Calu3 (cell line): ENCODE measurements around the gene ADGRD1. TPM values are rescaled to one million over a fixed set of nuclear protein-coding genes. Genes with fewer than 3 reads are reported as not detected.

ENCODE experiments used
- BruUV-seq: library from RNA; stranded (reverse); fragments of 400-500 nt; replicated peaks from 2 replicates; lab custom pipeline; 2021; lab: Mats Ljungman, UMichigan
- CTCF ChIA-PET: fragments of 300-600 bp; sonication (Branson Sonifier 250); formaldehyde crosslinking; loops from one replicate; lab custom pipeline; 2022; ENCODE audit warnings: antibody characterized with exemption; lab: Charles Lee
- DNase-seq: peaks from one replicate; pipeline ENCODE4 v3.0.0; 2022
- H3K27ac Mint-ChIP-seq: one replicate; pipeline ENCODE4 v1.8.0; 2022; ENCODE audit warnings: mixed read lengths; ENCODE audit not compliant: unreplicated experiment
- H3K27me3 Mint-ChIP-seq: one replicate; pipeline ENCODE4 v1.8.0; 2022; ENCODE audit warnings: mixed read lengths; ENCODE audit not compliant: unreplicated experiment
- H3K36me3 Mint-ChIP-seq: one replicate; pipeline ENCODE4 v1.8.0; 2022; ENCODE audit warnings: mild to moderate bottlenecking, moderate library complexity, mixed read lengths; ENCODE audit not compliant: insufficient read depth, unreplicated experiment
- H3K4me1 Mint-ChIP-seq: one replicate; pipeline ENCODE4 v1.8.0; 2022; ENCODE audit warnings: mild to moderate bottlenecking, low read depth, mixed read lengths; ENCODE audit not compliant: unreplicated experiment
- H3K4me3 Mint-ChIP-seq: one replicate; pipeline ENCODE4 v1.8.0; 2022; ENCODE audit warnings: mild to moderate bottlenecking, low read depth, moderate library complexity, mixed read lengths; ENCODE audit not compliant: unreplicated experiment
- H3K9me3 Mint-ChIP-seq: one replicate; pipeline ENCODE4 v1.8.0; 2022; ENCODE audit warnings: low read depth, mixed read lengths; ENCODE audit not compliant: unreplicated experiment
- CTCF ChIP-seq: fragments of 200-600 bp; IDR thresholded peaks from one replicate; pipeline ENCODE4 v1.8.0; 2022; ENCODE audit warnings: antibody characterized with exemption; ENCODE audit not compliant: unreplicated experiment
- intact Hi-C: fragments of 100-400 bp; cut with micrococcal nuclease; formaldehyde crosslinking; loops from one replicate; pipeline ENCODE4 v1.10.0; 2022; ENCODE audit not compliant: unreplicated experiment
- total RNA-seq: library from RNA; stranded (reverse); gene quantifications from 2 replicates; pipeline ENCODE4 v1.2.3, GENCODE V29; 2022

ADGRD1 gene
- total RNA-seq, 1 experiment from 2014 or later, result not detected

GRCh38 chr12:130981074-130981742 lies 27.5 kb downstream of the ADGRD1 start:
- Mint-ChIP-seq H3K4me3 (no peak overlapping the region), H3K4me1 (no peaks in the 10 kb centered on the region), H3K9me3 (peaks cover 3% of the 10 kb centered on the region), H3K27ac (no peak overlapping the region), H3K36me3 (no peaks in the 10 kb centered on the region), H3K27me3 (peaks cover 59% of the 10 kb centered on the region)
- TF ChIP-seq CTCF, result no peak
- intact Hi-C loops, result no loop called here
- BruUV-seq, result no TSS peak
- no peak for DNase-seq
- CTCF ChIA-PET, result no interaction called here

GRCh38 chr12:130981911-130982310 lies 28.2 kb downstream of the ADGRD1 start:
- CTCF ChIA-PET, result no interaction called here
- intact Hi-C loops, result no loop called here
- DNase-seq, result no peak
- no peak for TF ChIP-seq CTCF
- H3K36me3 Mint-ChIP-seq, result no peaks in the 10 kb centered on the region
- H3K27ac Mint-ChIP-seq, result no peak overlapping the region
- BruUV-seq, result no TSS peak
- H3K9me3 Mint-ChIP-seq, result peaks cover 3% of the 10 kb centered on the region
- no peaks in the 10 kb centered on the region for H3K4me1 Mint-ChIP-seq
- H3K4me3 Mint-ChIP-seq, result no peak overlapping the region
- H3K27me3 Mint-ChIP-seq, result peaks cover 66% of the 10 kb centered on the region

GRCh38 chr12:130982565-130983225 lies 29.0 kb downstream of the ADGRD1 start:
- CTCF ChIA-PET, result no interaction called here
- no peak for TF ChIP-seq CTCF
- Mint-ChIP-seq H3K36me3 (no peaks in the 10 kb centered on the region), H3K4me1 (no peaks in the 10 kb centered on the region), H3K4me3 (no peak overlapping the region), H3K9me3 (peaks cover 3% of the 10 kb centered on the region), H3K27ac (no peak overlapping the region), H3K27me3 (peaks cover 73% of the 10 kb centered on the region)
- intact Hi-C loops, result no loop called here
- no peak for DNase-seq
- BruUV-seq, result no TSS peak

- intact Hi-C loops, result no loop called here
- Mint-ChIP-seq H3K4me1 (no peaks in the 10 kb centered on the region), H3K27ac (no peak overlapping the region), H3K9me3 (peaks cover 3% of the 10 kb centered on the region), H3K27me3 (peaks cover 81% of the 10 kb centered on the region), H3K4me3 (no peak overlapping the region), H3K36me3 (no peaks in the 10 kb centered on the region)
- TF ChIP-seq CTCF, result no peak
- BruUV-seq, result no TSS peak
- CTCF ChIA-PET, result no interaction called here
- no peak for DNase-seq
These were observed 29.8 kb downstream of the ADGRD1 start for GRCh38 chr12:130983328-130984017.
